Sigmoid colon (tissue), 7 donors: Measurements from ENCODE around the gene GRB10. TPM values are rescaled to one million over a fixed set of nuclear protein-coding genes. Genes with fewer than 3 reads are reported as not detected.

Source experiments
- DNase-seq: peaks from one replicate; pipeline ENCODE4 v3.0.0-alpha.2; 2019
- H3K27ac ChIP-seq, 4 donors: fragments of 200-600 bp; sonication (generic); one replicate each; pipeline ENCODE4 v1.5.1; 2016 to 2019; ENCODE audit warnings: mild to moderate bottlenecking in 1 of 4
- H3K27me3 ChIP-seq, 3 donors: fragments of 200-600 bp; sonication (generic); one replicate each; pipeline ENCODE4 v1.5.1; 2019; ENCODE audit warnings: mild to moderate bottlenecking in 1 of 3
- H3K36me3 ChIP-seq, 4 donors: fragments of 200-600 bp; sonication (generic); one replicate each; pipeline ENCODE4 v1.5.1; 2016 to 2019
- H3K4me1 ChIP-seq, 4 donors: fragments of 200-600 bp; sonication (generic); one replicate each; pipeline ENCODE4 v1.5.1; 2017 to 2019
- H3K4me3 ChIP-seq, 4 donors: fragments of 200-600 bp; sonication (generic); one replicate each; pipeline ENCODE4 v1.5.1; 2017 to 2019; ENCODE audit warnings: mild to moderate bottlenecking in 2 of 4, moderate library complexity in 1 of 4
- H3K9me3 ChIP-seq, 4 donors: fragments of 200-600 bp in 3 of 4; sonication (generic) in 3 of 4; one replicate each; pipeline versions ENCODE4 v1.5.1 to v1.6.1; 2013 to 2019
- CTCF ChIP-seq, 4 experiments: fragments of 450-650 bp in 3 of 4; fragments of 200-600 bp in 1 of 4; IDR thresholded peaks; one replicate each; pipeline ENCODE4 v1.5.1; 2016 to 2019; ENCODE audit warnings: antibody characterized with exemption in 4 of 4, mild to moderate bottlenecking in 3 of 4, moderate library complexity in 2 of 4
- EP300 ChIP-seq, 4 donors: sonication (generic); formaldehyde crosslinking; IDR thresholded peaks; one replicate each; pipeline ENCODE4 v1.6.1; 2017; ENCODE audit warnings: antibody characterized with exemption in 4 of 4
- POLR2A ChIP-seq, 2 donors: fragments of 450-650 bp; IDR thresholded peaks; one replicate each; pipeline ENCODE4 v1.6.1; 2016; ENCODE audit warnings: antibody characterized with exemption in 2 of 2, mild to moderate bottlenecking in 2 of 2, moderate library complexity in 2 of 2
- POLR2AphosphoS5 ChIP-seq, 4 donors: sonication (generic); formaldehyde crosslinking; IDR thresholded peaks; one replicate each; pipeline ENCODE4 v1.6.1; 2017; ENCODE audit warnings: antibody characterized with exemption in 4 of 4
- WGBS, 2 donors: extraction: QIAGEN DNeasy Blood & Tissue Kit; methylation state at CpG; one replicate each; pipeline ENCODE4 v1.1.7; 2013; 5-methylcytosine and 5-hydroxymethylcytosine counted together
- intact Hi-C: fragments of 100-400 bp; cut with DNase I; formaldehyde crosslinking; loops from one replicate; pipeline ENCODE4 v1.15.1; 2023
- polyA plus RNA-seq, 3 donors: library from polyadenylated mRNA; stranded (reverse); fragments of 200-250 nt; gene quantifications; one replicate each; pipeline ENCODE4 v1.2.3, GENCODE V29; 2013
- total RNA-seq, 4 donors: library from RNA; depleted of rRNA; stranded (reverse); fragments of >200 nt; gene quantifications; one replicate each; pipeline ENCODE4 v1.1.0, GENCODE V29; 2016
- donor health status: healthy with polysubstance abuse.
- donor health status: Bipolar disorder and iron deficiency.
- donor health status: healthy.

Gene GRB10
- total and polyA plus RNA-seq, 7 donors = 2.1 to 83.6 (median 49.2) TPM

GRCh38 chr7:50799873-50800272 lies 17.2 kb upstream of the GRB10 start:
- no peaks in the 10 kb centered on the region for H3K27me3 ChIP-seq
- H3K9me3 ChIP-seq = no peaks in the 10 kb centered on the region
- no peak overlapping the region for H3K4me3 ChIP-seq
- 90 to 92% methylated on average over 8 of the region's 8 CpGs for WGBS, 2 donors
- H3K36me3 ChIP-seq = no peaks in the 10 kb centered on the region
- TF ChIP-seq POLR2AphosphoS5 (IDR thresholded peaks at IDR 0.05) (no peak), EP300 (IDR thresholded peaks at IDR 0.05) (no peak), CTCF (IDR thresholded peaks at IDR 0.05) (no peak), POLR2A (IDR thresholded peaks at IDR 0.05) (no peak)
- H3K27ac ChIP-seq = no peak overlapping the region
- DNase-seq = no peak
- intact Hi-C loops = loop anchor here (10.0 kb wide), 1 partner anchor 355 kb away; no protein-coding TSS in a partner anchor
- H3K4me1 ChIP-seq = no peaks in the 10 kb centered on the region

- H3K27me3 ChIP-seq = no peaks in the 10 kb centered on the region
- H3K4me3 ChIP-seq = no peak overlapping the region
- no peaks in the 10 kb centered on the region for H3K36me3 ChIP-seq
- peaks cover 0 to 4% (median 0%) of the 10 kb centered on the region in 4 donors for H3K4me1 ChIP-seq
- intact Hi-C loops = loop anchor here (10.0 kb wide), 1 partner anchor 357 kb away; no protein-coding TSS in a partner anchor
- no peak overlapping the region for H3K27ac ChIP-seq
- WGBS, 2 donors = 93 to 94% methylated on average over 2 of the region's 2 CpGs
- no peaks in the 10 kb centered on the region for H3K9me3 ChIP-seq
- no peak for DNase-seq
- TF ChIP-seq POLR2A (IDR thresholded peaks at IDR 0.05) (no peak), CTCF (IDR thresholded peaks at IDR 0.05) (no peak), POLR2AphosphoS5 (IDR thresholded peaks at IDR 0.05) (no peak), EP300 (IDR thresholded peaks at IDR 0.05) (no peak)
Observed at GRCh38 chr7:50798126-50798525, 15.4 kb upstream of the GRB10 start.

- WGBS, 2 donors = 95 to 96% methylated on average over 5 of the region's 5 CpGs
- no peaks in the 10 kb centered on the region for H3K36me3 ChIP-seq
- no peaks in the 10 kb centered on the region for H3K27me3 ChIP-seq
- TF ChIP-seq CTCF (IDR thresholded peaks at IDR 0.05) (no peak), POLR2A (IDR thresholded peaks at IDR 0.05) (no peak), EP300 (IDR thresholded peaks at IDR 0.05) (no peak), POLR2AphosphoS5 (IDR thresholded peaks at IDR 0.05) (no peak)
- no peak overlapping the region for H3K27ac ChIP-seq
- H3K4me1 ChIP-seq = peaks cover 0 to 20% (median 13%) of the 10 kb centered on the region in 4 donors
- H3K4me3 ChIP-seq = no peak overlapping the region
- intact Hi-C loops = loop anchor here (10.0 kb wide), 1 partner anchor 359 kb away; no protein-coding TSS in a partner anchor
- H3K9me3 ChIP-seq = no peaks in the 10 kb centered on the region
- DNase-seq = no peak
Observed at GRCh38 chr7:50795831-50796230, 13.1 kb upstream of the GRB10 start.

- 81 to 84% methylated on average over 2 of the region's 2 CpGs for WGBS, 2 donors
- intact Hi-C loops = loop anchor here (10.0 kb wide), 1 partner anchor 360 kb away; no protein-coding TSS in a partner anchor
- Histone ChIP-seq H3K4me1 (peaks cover 0 to 26% (median 18%) of the 10 kb centered on the region in 4 donors), H3K27me3 (no peaks in the 10 kb centered on the region), H3K36me3 (no peaks in the 10 kb centered on the region), H3K27ac (no peak overlapping the region), H3K4me3 (no peak overlapping the region), H3K9me3 (no peaks in the 10 kb centered on the region)
- no peak for DNase-seq
- TF ChIP-seq POLR2A (IDR thresholded peaks at IDR 0.05) = no peak
- TF ChIP-seq CTCF (IDR thresholded peaks at IDR 0.05) = no peak
- no peak for TF ChIP-seq POLR2AphosphoS5 (IDR thresholded peaks at IDR 0.05)
- TF ChIP-seq EP300 (IDR thresholded peaks at IDR 0.05) = no peak
Observed at GRCh38 chr7:50795253-50795652, 12.6 kb upstream of the GRB10 start.
